A673 (cell line): Measurements from ENCODE around the gene SPACA5.

ENCODE experiments used
- EZH2 ChIP-seq: fragments of 200-600 bp; sonication (generic); IDR thresholded peaks from 2 replicates; pipeline ENCODE4 v1.6.1; 2017; ENCODE audit warnings: borderline replicate concordance, low read depth, mild to moderate bottlenecking, mixed read lengths, antibody characterized with exemption, low read length; ENCODE audit not compliant: poor library complexity, severe bottlenecking
- TF ChIP-seq, protein P1 (sequence below): fragments of 300-800, 200-600 bp; sonication (generic); conservative IDR thresholded peaks from 2 replicates; pipeline ENCODE4 v1.5.1; 2017; ENCODE audit warnings: low read depth, mild to moderate bottlenecking, antibody characterized with exemption, low read length, moderate library complexity, mixed read lengths

DNA sequence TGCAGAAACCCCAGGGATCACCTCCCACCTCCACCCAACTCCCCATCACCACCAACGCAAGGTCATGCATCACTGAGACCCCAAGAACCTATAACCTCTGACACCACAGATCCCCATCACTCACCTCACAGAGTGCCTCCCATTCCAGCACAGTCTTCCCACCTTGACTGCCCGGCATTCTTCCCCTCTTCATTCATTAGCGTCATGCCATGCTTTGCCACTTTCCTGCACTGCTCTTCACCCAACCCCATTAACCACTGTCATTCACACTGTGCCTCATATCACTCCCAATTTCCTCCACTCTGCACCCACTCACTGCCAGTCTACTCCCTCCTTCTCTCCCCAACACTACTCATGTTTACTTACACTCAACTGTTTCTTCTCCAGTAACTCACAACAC lies 33.6 kb upstream of the SPACA5 start:
- TF ChIP-seq, protein P1, sequence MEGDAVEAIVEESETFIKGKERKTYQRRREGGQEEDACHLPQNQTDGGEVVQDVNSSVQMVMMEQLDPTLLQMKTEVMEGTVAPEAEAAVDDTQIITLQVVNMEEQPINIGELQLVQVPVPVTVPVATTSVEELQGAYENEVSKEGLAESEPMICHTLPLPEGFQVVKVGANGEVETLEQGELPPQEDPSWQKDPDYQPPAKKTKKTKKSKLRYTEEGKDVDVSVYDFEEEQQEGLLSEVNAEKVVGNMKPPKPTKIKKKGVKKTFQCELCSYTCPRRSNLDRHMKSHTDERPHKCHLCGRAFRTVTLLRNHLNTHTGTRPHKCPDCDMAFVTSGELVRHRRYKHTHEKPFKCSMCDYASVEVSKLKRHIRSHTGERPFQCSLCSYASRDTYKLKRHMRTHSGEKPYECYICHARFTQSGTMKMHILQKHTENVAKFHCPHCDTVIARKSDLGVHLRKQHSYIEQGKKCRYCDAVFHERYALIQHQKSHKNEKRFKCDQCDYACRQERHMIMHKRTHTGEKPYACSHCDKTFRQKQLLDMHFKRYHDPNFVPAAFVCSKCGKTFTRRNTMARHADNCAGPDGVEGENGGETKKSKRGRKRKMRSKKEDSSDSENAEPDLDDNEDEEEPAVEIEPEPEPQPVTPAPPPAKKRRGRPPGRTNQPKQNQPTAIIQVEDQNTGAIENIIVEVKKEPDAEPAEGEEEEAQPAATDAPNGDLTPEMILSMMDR: no peak
- no peak for TF ChIP-seq EZH2
